Thyroid gland (tissue), 4 donors: ENCODE results near the gene DOC2A. TPM values are rescaled to one million over a fixed set of nuclear protein-coding genes. Genes with fewer than 3 reads are reported as not detected.

Experiments used
- DNase-seq, 2 donors: peaks; one replicate each; pipeline ENCODE4 v3.0.0-alpha.2; 2019
- H3K27ac ChIP-seq, 3 donors: fragments of 200-600 bp; sonication (generic); 1 replicate in 2 of 3; 2 replicates in 1 of 3; pipeline ENCODE4 v1.5.1; 2016 to 2019; ENCODE audit warnings: mild to moderate bottlenecking in 1 of 3, moderate library complexity in 1 of 3
- H3K27me3 ChIP-seq: fragments of 200-600 bp; sonication (generic); one replicate; pipeline ENCODE4 v1.5.1; 2019
- H3K36me3 ChIP-seq, 2 donors: fragments of 200-600 bp; sonication (generic); one replicate each; pipeline ENCODE4 v1.5.1; 2016 to 2019
- H3K4me1 ChIP-seq, 2 donors: fragments of 200-600 bp; sonication (generic); one replicate each; pipeline ENCODE4 v1.5.1; 2017 to 2019
- H3K4me3 ChIP-seq, 3 donors: fragments of 200-600 bp; sonication (generic); replicated peaks in 1 of 3; 1 replicate in 2 of 3; 2 replicates in 1 of 3; pipeline ENCODE4 v1.5.1; 2016; ENCODE audit warnings: mild to moderate bottlenecking in 1 of 3
- H3K9me3 ChIP-seq: fragments of 200-600 bp; sonication (generic); one replicate; pipeline ENCODE4 v1.5.1; 2017
- CTCF ChIP-seq, 6 experiments: fragments of 200-600 bp in 3 of 6; fragments of 450-650 bp in 3 of 6; sonication (generic) in 3 of 6; IDR thresholded peaks; one replicate each; pipeline ENCODE4 v1.5.1; 2016 to 2019; ENCODE audit warnings: antibody characterized with exemption in 6 of 6, mild to moderate bottlenecking in 2 of 6, inconsistent platforms in 1 of 6, moderate library complexity in 1 of 6
- POLR2A ChIP-seq, 2 donors: fragments of 450-650 bp; IDR thresholded peaks; one replicate each; pipeline ENCODE4 v1.6.1; 2017; ENCODE audit warnings: antibody characterized with exemption in 2 of 2, mild to moderate bottlenecking in 2 of 2, moderate library complexity in 1 of 2
- WGBS, 2 donors: methylation state at CpG; one replicate each; pipeline ENCODE4 v1.1.5; 2017; 5-methylcytosine and 5-hydroxymethylcytosine counted together
- intact Hi-C: fragments of 100-400 bp; cut with DNase I; formaldehyde crosslinking; loops from one replicate; pipeline ENCODE4 v1.15.1; 2023
- total RNA-seq, 4 donors: library from RNA; depleted of rRNA; stranded (reverse); fragments of >200 nt; gene quantifications; one replicate each; pipeline ENCODE4 v1.2.3, GENCODE V29; 2016

The DOC2A gene
- total RNA-seq, 4 donors from 2014 or later: 0.22 to 1.2 (median 0.94) TPM; not detected in 1

GRCh38 chr16:29968205-29968604, 42.6 kb downstream of the DOC2A start:
- Histone ChIP-seq H3K36me3 (peaks cover 6 to 21% of the 10 kb centered on the region in 2 donors), H3K27me3 (no peaks in the 10 kb centered on the region), H3K27ac (no peak overlapping the region), H3K4me3 (no peak overlapping the region), H3K4me1 (peaks cover 0 to 2% of the 10 kb centered on the region in 2 donors), H3K9me3 (no peaks in the 10 kb centered on the region)
- 91 to 94% methylated on average over 4 of the region's 4 CpGs for WGBS, 2 donors
- TF ChIP-seq POLR2A (IDR thresholded peaks at IDR 0.05): no peak
- no peak for TF ChIP-seq CTCF (IDR thresholded peaks at IDR 0.05)
- DNase-seq: no peak
- intact Hi-C loops: no loop called here

GRCh38 chr16:29963021-29963743, 47.6 kb downstream of the DOC2A start:
- Histone ChIP-seq H3K4me1 (peaks cover 0 to 12% of the 10 kb centered on the region in 2 donors), H3K36me3 (peaks cover 3 to 4% of the 10 kb centered on the region in 2 donors), H3K9me3 (no peaks in the 10 kb centered on the region), H3K27ac (peak overlapping the region in 2 of 3 donors; percentile 82 to 91), H3K4me3 (no peak overlapping the region), H3K27me3 (no peaks in the 10 kb centered on the region)
- TF ChIP-seq CTCF (IDR thresholded peaks at IDR 0.05): no peak
- TF ChIP-seq POLR2A (IDR thresholded peaks at IDR 0.05): no peak
- intact Hi-C loops: no loop called here
- WGBS, 2 donors: 87 to 89% methylated on average over 14 of the region's 14 CpGs
- no peak for DNase-seq

- peak overlapping the region; percentile 67 to 78 (median 77) for H3K4me3 ChIP-seq
- no peaks in the 10 kb centered on the region for H3K36me3 ChIP-seq
- no peak for TF ChIP-seq POLR2A (IDR thresholded peaks at IDR 0.05)
- no peak for TF ChIP-seq CTCF (IDR thresholded peaks at IDR 0.05)
- WGBS, 2 donors: 6 to 10% methylated on average over 18 of the region's 18 CpGs
- no peaks in the 10 kb centered on the region for H3K27me3 ChIP-seq
- H3K9me3 ChIP-seq: no peaks in the 10 kb centered on the region
- peak overlapping the region; percentile 78 to 91 (median 82) for H3K27ac ChIP-seq
- peaks cover 0 to 12% of the 10 kb centered on the region in 2 donors for H3K4me1 ChIP-seq
- peak in 1 of 2 donors; percentile 15 for DNase-seq
- intact Hi-C loops: no loop called here
These were observed 48.4 kb downstream of the DOC2A start for GRCh38 chr16:29962344-29962994.

- peaks cover 0 to 12% of the 10 kb centered on the region in 2 donors for H3K4me1 ChIP-seq
- peak within 1 kb of the TSS; percentile 67 to 78 (median 77) for H3K4me3 ChIP-seq
- peak; percentile 88 to 89 for DNase-seq
- TF ChIP-seq CTCF (IDR thresholded peaks at IDR 0.05) (peak in 5 of 6 experiments; percentile 21 to 73 (median 58)), POLR2A (IDR thresholded peaks at IDR 0.05) (peak in 1 of 2 donors; percentile 76)
- H3K27ac ChIP-seq: peak within 1 kb of the TSS; percentile 78 to 91 (median 82)
- intact Hi-C loops: no loop called here
- 1% methylated on average over 13 to 39 of the region's 75 CpGs for WGBS, 2 donors
- no peaks in the 10 kb centered on the region for H3K9me3 ChIP-seq
- H3K27me3 ChIP-seq: no peaks in the 10 kb centered on the region
- H3K36me3 ChIP-seq: no peaks in the 10 kb centered on the region
These were observed 49.1 kb downstream of the DOC2A start, which contains the start of gene TMEM219 for GRCh38 chr16:29961479-29962343. Gene TMEM219 (plus strand): TSS chr16:29962079. CDS start chr16:29963144, 1,065 bp downstream.
